NB4 (cell line): ENCODE measurements around the gene TNNI3K.

Source experiments
- DNase-seq: peaks from one replicate; pipeline ENCODE4 v3.0.0; 2010; ENCODE audit warnings: low read depth
- H3K4me3 ChIP-seq: one replicate; pipeline ENCODE4 v1.5.1; 2011; ENCODE audit warnings: mild to moderate bottlenecking, low read depth, low read length, moderate library complexity
- MYC ChIP-seq: IDR thresholded peaks from 2 replicates; pipeline ENCODE4 v1.6.1; 2011; ENCODE audit warnings: low read depth, low read length
- POLR2A ChIP-seq: IDR thresholded peaks from 2 replicates; pipeline ENCODE4 v1.6.1; 2011; ENCODE audit warnings: mild to moderate bottlenecking; ENCODE audit not compliant: insufficient read length; ENCODE audit errors: extremely low read depth
- TF ChIP-seq, protein P1 (sequence below): IDR thresholded peaks from one replicate; pipeline ENCODE4 v1.5.1; 2012; ENCODE audit warnings: low read depth, low read length
- TF ChIP-seq, protein P2 (sequence below): IDR thresholded peaks from 2 replicates; pipeline ENCODE4 v1.6.1; 2011; ENCODE audit warnings: low read depth, low read length

Gene TNNI3K, protein sequence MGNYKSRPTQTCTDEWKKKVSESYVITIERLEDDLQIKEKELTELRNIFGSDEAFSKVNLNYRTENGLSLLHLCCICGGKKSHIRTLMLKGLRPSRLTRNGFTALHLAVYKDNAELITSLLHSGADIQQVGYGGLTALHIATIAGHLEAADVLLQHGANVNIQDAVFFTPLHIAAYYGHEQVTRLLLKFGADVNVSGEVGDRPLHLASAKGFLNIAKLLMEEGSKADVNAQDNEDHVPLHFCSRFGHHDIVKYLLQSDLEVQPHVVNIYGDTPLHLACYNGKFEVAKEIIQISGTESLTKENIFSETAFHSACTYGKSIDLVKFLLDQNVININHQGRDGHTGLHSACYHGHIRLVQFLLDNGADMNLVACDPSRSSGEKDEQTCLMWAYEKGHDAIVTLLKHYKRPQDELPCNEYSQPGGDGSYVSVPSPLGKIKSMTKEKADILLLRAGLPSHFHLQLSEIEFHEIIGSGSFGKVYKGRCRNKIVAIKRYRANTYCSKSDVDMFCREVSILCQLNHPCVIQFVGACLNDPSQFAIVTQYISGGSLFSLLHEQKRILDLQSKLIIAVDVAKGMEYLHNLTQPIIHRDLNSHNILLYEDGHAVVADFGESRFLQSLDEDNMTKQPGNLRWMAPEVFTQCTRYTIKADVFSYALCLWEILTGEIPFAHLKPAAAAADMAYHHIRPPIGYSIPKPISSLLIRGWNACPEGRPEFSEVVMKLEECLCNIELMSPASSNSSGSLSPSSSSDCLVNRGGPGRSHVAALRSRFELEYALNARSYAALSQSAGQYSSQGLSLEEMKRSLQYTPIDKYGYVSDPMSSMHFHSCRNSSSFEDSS

DNA sequence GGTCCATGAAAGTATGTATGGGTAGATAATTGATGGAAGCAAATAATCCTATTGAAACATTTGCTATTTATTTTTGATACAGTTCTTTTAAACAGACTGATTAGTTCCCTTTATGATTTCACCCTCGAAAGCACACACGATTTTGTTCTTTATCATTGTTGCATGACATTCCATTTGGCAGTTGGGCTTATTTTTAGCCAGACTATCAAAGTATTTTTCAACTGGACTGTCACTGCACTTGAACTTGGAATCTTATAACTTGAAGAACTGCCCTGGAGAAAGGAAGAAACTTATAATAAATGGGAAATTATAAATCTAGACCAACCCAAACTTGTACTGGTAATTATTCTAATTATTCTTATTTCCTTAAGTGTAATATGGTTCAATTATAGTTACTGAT, at the start of gene TNNI3K:
TSS of gene TNNI3K (plus strand) at position 235 of the 400 bp plus-strand sequence. CDS start at position 300, 65 bp downstream.
- no peak for DNase-seq
- no peak within 1 kb of the TSS for H3K4me3 ChIP-seq
- TF ChIP-seq, protein P1, sequence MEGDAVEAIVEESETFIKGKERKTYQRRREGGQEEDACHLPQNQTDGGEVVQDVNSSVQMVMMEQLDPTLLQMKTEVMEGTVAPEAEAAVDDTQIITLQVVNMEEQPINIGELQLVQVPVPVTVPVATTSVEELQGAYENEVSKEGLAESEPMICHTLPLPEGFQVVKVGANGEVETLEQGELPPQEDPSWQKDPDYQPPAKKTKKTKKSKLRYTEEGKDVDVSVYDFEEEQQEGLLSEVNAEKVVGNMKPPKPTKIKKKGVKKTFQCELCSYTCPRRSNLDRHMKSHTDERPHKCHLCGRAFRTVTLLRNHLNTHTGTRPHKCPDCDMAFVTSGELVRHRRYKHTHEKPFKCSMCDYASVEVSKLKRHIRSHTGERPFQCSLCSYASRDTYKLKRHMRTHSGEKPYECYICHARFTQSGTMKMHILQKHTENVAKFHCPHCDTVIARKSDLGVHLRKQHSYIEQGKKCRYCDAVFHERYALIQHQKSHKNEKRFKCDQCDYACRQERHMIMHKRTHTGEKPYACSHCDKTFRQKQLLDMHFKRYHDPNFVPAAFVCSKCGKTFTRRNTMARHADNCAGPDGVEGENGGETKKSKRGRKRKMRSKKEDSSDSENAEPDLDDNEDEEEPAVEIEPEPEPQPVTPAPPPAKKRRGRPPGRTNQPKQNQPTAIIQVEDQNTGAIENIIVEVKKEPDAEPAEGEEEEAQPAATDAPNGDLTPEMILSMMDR, result no peak
- TF ChIP-seq POLR2A (no peak), MYC (no peak)
- TF ChIP-seq, protein P2, sequence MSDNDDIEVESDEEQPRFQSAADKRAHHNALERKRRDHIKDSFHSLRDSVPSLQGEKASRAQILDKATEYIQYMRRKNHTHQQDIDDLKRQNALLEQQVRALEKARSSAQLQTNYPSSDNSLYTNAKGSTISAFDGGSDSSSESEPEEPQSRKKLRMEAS, result no peak

DNA sequence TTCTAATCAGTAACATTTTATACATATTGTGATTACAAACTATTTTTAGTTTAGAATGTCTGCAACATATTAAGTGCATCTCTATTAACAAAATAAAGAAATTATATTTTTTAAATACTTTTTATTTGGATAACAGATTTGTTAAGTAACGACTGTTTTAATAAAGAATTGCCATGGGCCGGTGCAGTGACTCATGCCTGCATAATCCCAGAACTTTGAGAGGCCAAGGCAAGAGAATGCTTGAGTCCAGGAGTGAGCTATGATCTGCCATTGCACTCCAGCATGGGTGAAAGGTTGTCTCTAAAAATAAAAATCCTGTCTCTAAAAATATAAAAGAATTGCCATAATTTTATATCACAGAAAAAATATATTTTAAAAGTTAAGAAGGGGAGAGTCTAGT, 41.3 kb upstream of the TNNI3K start:
- DNase-seq, result no peak
- no peak overlapping the region for H3K4me3 ChIP-seq
- TF ChIP-seq, protein P1, result no peak
- TF ChIP-seq MYC (no peak), POLR2A (no peak)
- TF ChIP-seq, protein P2, result no peak

DNA sequence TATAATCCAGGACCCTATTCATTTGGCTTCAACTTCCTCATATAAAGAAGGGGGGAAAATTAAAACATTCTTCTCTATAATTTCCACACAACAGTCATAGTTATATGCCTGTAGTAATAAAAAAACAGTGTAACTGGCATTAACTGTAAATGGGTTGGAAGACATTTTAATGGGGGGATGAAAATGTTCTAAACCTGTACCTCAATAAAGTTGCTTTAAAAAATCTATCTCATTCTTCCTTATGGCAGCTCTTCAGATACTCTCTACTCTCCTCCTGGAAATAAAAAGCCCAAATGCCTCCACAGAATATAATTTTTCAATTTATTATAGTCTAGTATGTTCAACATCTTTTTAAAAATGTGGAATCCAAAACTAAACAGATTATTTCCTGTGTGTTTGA, 39.8 kb upstream of the TNNI3K start:
- no peak for TF ChIP-seq MYC
- DNase-seq, result no peak
- no peak overlapping the region for H3K4me3 ChIP-seq

DNA sequence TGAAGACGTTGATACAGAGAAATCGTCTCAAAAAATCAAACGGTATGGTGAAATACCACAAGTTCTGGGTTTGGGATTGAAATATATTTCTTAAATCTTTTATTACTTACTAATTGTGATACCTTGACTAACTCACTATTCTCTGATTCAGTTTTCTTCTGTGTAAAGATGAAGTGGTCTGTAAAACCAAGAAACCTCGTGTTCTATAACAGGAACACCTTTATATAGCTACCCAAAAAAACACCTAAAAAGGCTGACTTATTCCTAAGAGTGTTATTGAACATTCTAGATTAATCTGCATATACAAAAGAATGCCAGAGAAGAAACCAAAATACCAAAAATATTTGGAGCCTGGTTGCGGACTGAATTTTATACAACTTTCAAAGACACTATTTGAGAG, 37.9 kb upstream of the TNNI3K start:
- peak overlapping the region; percentile 59 for H3K4me3 ChIP-seq
- DNase-seq, result no peak
- TF ChIP-seq, protein P1, result no peak
- TF ChIP-seq MYC (no peak), POLR2A (no peak)
- TF ChIP-seq, protein P2, result no peak

DNA sequence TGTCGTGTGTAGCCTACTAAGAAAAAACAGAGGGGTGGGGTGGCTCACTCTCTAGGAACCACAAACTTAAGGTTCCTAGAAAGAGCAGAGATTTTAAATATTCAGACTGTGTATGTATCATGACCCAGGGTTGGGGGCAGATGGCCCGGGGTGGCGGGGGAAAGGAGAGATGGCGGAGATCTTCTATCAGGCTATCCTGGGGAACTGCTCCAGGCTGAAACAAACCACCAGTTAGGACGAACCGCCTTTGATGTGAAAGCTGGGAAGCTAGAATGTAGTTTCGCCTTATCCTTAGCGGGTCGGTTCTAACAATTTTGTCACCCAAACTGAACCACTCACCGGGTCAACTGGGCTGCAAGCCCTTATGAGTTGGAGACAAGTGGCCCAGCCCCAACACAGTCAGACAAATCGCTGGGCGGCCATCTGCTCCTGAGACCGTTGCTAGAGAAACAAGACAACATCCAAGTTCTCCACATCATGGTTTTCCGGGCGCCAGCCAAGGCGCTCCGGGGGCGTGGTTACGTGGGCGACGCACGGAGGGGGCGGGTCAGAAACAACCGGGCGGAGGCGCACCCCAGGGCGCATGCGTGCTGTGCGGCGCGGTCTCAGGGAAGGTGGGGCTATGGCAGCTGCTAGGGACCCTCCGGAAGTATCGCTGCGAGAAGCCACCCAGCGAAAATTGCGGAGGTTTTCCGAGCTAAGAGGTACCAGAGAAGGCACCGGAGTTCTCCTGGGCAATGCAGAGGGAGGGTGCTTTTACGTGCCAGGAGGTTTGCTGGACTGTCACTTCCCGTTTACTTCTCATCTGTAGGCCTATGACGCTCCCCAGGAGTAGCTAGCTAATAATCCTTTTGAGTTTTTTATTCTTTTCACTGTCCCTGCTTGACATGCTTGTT, 37.3 kb upstream of the TNNI3K start, which contains the start of the genes FPGT and LRRIQ3:
TSS of gene FPGT (plus strand) at position 586 of the 896 bp plus-strand sequence. CDS start at position 623, 37 bp downstream.
TSS of gene LRRIQ3 (minus strand) at position 520 of the 896 bp plus-strand sequence. CDS start 14,492 bp downstream, outside the sequence.
- H3K4me3 ChIP-seq, result peak within 1 kb of the TSS; percentile 73
- peak; percentile 23 for TF ChIP-seq POLR2A
- TF ChIP-seq, protein P1, result no peak
- TF ChIP-seq, protein P2, result no peak
- TF ChIP-seq MYC, result no peak
- peak; percentile 88 for DNase-seq
